LNCaP clone FGC (cell line): ENCODE measurements around the gene GSTM1.
"Not testable (repeated sequence)": the region's sequence is repeated elsewhere in the genome, so short reads cannot be mapped to it uniquely, and the experiment has no call there.

Source experiments
- DNase-seq: peaks from one replicate; pipeline ENCODE4 v3.0.0-alpha.2; 2011; ENCODE audit warnings: low read depth
- H3K4me3 ChIP-seq: 2 replicates; pipeline ENCODE4 v1.5.1; 2011; ENCODE audit warnings: mild to moderate bottlenecking, low read depth, low read length, control low read depth
- TF ChIP-seq, protein P1 (sequence below): IDR thresholded peaks from 2 replicates; pipeline ENCODE4 v1.5.1; 2012; ENCODE audit warnings: mild to moderate bottlenecking; ENCODE audit not compliant: control insufficient read depth, insufficient read depth; ENCODE audit errors: extremely low read depth

GSTM1 gene

DNA sequence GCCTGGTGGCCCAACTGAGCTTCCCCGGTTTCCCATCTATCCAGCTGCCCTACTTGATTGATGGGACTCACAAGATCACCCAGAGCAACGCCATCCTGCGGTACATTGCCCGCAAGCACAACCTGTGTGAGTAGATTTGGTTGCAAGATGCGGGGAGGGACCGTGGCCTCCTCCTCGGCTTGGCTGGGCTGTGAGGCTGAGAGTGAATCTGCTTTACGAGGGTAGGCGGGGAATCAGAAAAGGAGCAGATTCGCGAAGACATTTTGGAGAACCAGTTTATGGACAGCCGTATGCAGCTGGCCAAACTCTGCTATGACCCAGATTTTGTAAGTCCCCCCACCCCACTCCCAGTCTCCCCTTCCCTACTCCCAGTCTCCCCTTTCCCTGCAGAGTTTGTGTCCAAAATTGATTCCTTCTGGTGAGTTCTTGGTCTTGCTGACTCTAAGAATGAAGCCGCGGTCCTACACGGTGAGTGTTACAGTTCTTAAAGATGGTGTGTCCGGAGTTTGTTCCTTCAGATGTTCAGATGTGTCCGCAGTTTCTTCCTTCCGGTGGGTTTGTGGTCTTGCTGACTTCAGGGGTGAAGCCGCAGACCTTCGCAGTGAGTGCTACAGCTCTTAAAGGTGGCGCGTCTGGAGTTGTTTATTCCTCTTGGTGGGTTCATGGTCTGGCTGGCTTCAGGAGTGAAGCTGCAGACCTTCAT lies 18.2 kb upstream of the GSTM1 start:
- no peak for DNase-seq
- H3K4me3 ChIP-seq, result no peak overlapping the region
- TF ChIP-seq, protein P1, sequence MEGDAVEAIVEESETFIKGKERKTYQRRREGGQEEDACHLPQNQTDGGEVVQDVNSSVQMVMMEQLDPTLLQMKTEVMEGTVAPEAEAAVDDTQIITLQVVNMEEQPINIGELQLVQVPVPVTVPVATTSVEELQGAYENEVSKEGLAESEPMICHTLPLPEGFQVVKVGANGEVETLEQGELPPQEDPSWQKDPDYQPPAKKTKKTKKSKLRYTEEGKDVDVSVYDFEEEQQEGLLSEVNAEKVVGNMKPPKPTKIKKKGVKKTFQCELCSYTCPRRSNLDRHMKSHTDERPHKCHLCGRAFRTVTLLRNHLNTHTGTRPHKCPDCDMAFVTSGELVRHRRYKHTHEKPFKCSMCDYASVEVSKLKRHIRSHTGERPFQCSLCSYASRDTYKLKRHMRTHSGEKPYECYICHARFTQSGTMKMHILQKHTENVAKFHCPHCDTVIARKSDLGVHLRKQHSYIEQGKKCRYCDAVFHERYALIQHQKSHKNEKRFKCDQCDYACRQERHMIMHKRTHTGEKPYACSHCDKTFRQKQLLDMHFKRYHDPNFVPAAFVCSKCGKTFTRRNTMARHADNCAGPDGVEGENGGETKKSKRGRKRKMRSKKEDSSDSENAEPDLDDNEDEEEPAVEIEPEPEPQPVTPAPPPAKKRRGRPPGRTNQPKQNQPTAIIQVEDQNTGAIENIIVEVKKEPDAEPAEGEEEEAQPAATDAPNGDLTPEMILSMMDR, result no peak

DNA sequence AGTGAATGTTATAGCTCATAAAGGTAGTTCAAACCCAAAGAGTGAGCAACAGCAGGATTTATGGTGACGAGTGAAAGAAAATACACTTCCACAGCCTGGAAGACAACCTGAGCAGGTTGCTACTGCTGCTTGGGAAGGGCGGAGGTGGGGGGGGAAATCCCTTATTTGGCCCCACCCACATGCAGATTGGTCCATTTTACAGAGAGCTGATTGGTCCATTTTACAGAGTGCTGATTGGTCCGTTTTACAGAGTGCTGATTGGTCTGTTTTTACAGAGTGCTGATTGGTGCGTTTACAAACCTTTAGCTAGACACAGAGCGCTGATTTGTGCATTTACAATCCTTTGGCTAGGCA lies 17.7 kb upstream of the GSTM1 start:
- not testable (repeated sequence) for DNase-seq, H3K4me3 ChIP-seq

DNA sequence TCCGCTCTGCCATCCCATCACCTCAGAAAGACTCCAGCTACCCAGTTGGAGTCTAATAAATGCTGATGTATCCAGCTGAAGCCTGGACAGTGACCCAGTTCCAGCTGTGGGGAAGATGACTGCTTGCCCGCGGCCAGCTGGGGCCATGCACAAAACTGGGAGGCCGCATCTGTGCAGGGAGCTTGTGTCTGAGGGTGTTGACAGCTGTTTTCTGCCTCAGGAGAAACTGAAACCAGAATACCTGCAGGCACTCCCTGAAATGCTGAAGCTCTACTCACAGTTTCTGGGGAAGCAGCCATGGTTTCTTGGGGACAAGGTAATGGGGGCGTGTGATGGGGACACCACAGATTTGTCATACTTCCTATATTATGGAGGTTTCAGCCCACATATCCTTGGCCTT lies 16.6 kb upstream of the GSTM1 start:
- no peak overlapping the region for H3K4me3 ChIP-seq
- TF ChIP-seq, protein P1, result no peak
- no peak for DNase-seq

DNA sequence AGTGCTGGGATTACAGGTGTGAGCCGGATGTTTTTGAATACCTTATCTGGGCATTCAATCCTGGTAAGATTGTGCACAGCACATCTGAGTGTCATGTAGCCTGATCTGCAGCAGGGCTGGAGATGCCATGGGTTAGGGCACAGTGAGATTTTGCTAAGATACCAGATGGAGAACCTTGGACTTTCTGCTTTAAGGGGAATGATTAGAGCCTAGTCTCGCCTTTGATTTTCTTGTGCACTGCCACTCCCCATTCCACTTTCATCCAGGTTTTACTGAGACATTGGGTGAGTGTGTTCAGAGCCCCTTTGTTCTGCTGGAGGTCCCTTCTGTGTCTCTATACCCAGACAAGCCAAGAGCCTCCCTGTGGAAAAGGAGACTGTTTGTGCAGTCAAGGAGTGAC lies 13.8 kb upstream of the GSTM1 start:
- DNase-seq, result not testable (repeated sequence)

DNA sequence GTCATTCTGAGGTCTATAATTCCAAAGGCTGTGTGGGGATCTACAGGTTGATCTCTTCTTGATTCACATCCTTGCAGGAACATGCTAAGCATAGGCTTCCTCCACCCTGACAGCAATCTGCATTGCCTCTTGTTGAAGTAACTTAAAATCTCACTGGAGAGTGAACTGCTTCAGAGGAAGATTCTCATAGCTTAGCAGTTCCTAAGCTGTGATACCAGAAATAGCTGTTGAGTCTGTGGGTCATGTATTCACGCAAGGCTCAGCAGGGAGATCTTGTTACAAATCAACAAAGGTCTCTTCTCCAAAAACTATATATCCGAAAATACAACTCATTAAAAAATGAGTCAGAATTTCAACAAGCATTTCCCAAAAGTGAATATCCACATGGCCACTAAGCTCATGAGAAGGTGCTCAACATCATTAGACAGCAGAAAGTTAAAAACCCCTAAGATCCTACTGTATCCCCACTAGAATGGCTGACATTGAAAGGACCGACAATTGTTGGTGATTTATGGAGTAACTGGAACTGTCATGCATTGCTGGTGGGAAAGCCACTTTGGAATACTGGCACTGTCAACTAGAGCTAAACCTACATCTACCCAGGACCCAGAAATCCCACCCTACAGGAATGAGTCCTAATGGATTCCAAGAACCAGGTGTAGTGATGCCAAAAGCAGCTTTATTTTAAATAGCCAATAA lies 10.8 kb upstream of the GSTM1 start:
- H3K4me3 ChIP-seq, DNase-seq: not testable (repeated sequence)

More for the DNA sequence above, 13.8 kb upstream of the GSTM1 start:
- not testable (repeated sequence) for H3K4me3 ChIP-seq

DNA sequence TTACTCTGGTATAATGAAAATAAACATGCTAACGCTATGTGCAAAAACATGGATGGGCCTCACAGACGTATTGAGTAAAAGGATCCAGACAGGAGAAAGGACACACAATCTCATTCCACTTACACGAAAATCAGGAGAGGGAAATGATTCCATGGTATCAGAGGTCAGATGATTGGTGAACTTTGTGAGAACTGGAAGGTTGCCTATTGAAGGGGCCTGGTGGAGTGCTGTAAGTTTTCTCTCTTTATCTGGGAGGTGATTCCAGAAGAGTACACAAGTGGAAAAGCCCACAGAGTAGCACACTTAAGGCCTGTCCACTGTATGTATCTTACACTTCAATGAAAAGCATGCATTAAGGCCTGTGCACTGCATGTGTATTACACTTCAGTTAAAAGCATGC lies 10.2 kb upstream of the GSTM1 start:
- no peak for DNase-seq
- TF ChIP-seq, protein P1, result no peak

DNA sequence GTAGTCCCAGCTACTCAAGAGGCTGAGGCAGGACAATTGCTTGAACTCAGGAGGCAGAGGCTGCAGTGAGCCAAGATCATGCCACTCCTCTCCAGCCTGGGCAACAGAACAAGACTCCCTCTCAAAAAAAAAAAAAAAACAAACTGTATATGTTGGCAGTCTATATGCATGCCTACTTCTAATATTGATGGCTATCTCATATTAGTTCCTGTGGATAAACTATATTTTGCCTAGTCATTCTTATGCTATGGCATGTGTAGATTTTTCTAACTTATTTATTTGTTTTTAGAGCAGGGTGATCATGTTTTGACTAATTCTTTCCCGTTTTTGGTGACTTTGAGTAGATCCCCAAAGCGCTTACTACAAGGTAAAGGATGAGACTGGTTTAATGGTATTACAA lies 9.0 kb upstream of the GSTM1 start:
- not testable (repeated sequence) for H3K4me3 ChIP-seq
- DNase-seq, result peak; percentile 19

More for the DNA sequence above, 10.2 kb upstream of the GSTM1 start:
- H3K4me3 ChIP-seq, result no peak overlapping the region

DNA sequence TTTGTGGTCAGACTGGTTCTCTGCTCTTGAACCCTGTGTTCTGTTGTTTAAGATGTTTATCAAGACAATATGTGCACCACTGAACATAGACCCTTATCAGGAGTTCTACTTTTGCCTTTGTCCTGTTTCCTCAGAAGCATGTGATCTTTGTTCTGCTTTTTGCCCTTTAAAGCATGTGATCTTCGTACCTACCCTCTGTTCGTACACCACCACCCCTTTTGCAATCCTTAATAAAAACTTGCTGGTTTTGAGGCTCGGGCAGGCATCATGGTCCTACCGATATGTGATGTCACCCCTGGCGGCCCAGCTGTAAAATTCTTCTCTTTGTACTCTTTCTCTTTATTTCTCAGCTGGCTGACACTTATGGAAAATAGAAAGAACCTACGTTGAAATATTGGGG lies 2.8 kb upstream of the GSTM1 start:
- H3K4me3 ChIP-seq, DNase-seq: not testable (repeated sequence)

DNA sequence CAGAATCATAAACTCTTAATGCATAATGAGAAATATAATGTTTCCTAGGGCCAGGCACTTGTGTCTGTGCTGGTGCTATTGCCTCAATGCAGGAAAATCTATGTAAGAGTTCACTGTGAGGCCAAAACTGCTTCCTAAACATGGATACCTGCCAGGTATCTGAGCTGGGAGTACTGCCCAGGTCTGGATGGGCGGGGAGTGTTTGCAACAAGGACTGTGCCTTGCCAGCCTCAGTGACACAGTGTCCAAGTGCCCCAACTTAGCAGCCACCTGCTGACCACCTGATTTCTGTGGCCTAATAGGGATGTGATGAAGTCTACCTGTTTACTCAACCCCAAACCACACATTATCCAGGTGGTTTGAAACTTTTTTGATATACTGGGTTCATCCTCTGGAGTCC lies 2.2 kb upstream of the GSTM1 start:
- DNase-seq, result peak; percentile 31
- H3K4me3 ChIP-seq, result not testable (repeated sequence)

DNA sequence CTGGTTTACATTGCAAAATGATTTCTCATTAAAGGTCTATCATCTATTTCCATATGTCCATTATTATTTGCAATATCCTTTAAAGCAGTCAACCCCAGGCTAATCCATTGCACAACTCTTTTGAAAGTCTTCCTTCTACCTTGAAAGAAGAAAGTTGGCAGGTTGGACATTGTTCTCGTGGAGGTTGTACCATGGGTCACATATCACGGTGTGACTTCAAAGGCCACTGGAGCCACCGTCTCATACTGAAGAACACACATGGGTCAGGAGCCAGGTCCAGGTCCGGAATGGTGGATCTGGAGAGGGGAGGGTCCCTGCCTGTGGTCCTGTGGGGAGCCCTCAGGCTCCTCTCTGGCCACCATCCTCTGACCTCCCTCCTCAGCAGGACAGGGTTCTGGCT lies 1.7 kb upstream of the GSTM1 start:
- not testable (repeated sequence) for H3K4me3 ChIP-seq, DNase-seq

DNA sequence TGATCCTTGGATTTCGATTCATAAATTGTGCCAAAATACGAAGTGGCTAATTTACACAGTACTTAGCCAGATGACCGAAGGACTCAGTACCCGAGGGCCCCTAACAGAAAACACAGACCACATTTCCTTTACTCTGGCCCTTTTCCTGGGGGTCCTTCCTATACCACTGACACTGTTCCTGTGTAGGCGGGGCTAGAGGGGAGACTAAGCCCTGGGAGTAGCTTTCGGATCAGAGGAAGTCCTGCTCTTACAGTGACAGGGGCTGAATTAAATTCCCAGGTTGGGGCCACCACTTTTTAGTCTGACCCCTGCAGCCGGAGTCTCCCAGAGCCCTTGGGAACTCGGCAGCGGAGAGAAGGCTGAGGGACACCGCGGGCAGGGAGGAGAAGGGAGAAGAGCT lies 508 bp upstream of the GSTM1 start:
- not testable (repeated sequence) for DNase-seq, H3K4me3 ChIP-seq
